NT2/D1 (cell line): Measurements from ENCODE around the gene RBKS.

Experiments
- DNase-seq: peaks from one replicate; pipeline ENCODE4 v3.0.0-alpha.2; 2011; ENCODE audit warnings: low read depth, low spot score
- H3K27me3 ChIP-seq: 2 replicates; pipeline ENCODE4 v1.6.0; 2011; ENCODE audit warnings: mild to moderate bottlenecking; ENCODE audit not compliant: insufficient read length, insufficient read depth
- H3K36me3 ChIP-seq: 2 replicates; pipeline ENCODE4 v1.6.1; 2011; ENCODE audit warnings: mild to moderate bottlenecking, low read length, mixed read lengths; ENCODE audit not compliant: insufficient read depth, insufficient read length
- H3K4me1 ChIP-seq: 2 replicates; pipeline ENCODE4 v1.5.1; 2011; ENCODE audit not compliant: insufficient read depth, insufficient read length
- H3K4me3 ChIP-seq: 2 replicates; pipeline ENCODE4 v1.5.1; 2011; ENCODE audit warnings: low read depth; ENCODE audit not compliant: insufficient read length
- H3K9ac ChIP-seq: 2 replicates; pipeline ENCODE4 v1.6.0; 2011; ENCODE audit warnings: low read depth; ENCODE audit not compliant: insufficient read length
- H3K9me3 ChIP-seq: 2 replicates; pipeline ENCODE4 v1.5.1; 2011; ENCODE audit warnings: mild to moderate bottlenecking, low read length; ENCODE audit not compliant: insufficient read depth
- SUZ12 ChIP-seq: IDR thresholded peaks from 2 replicates; pipeline ENCODE4 v1.6.1; 2011; ENCODE audit not compliant: insufficient read length, insufficient read depth; ENCODE audit errors: extremely low read depth
- YY1 ChIP-seq: IDR thresholded peaks from 2 replicates; pipeline ENCODE4 v1.6.1; 2011; ENCODE audit not compliant: insufficient read length, insufficient read depth
- ZNF274 ChIP-seq: IDR thresholded peaks from 2 replicates; pipeline ENCODE4 v1.6.1; 2011; ENCODE audit warnings: mild to moderate bottlenecking, low read depth, low read length

The RBKS gene

DNA sequence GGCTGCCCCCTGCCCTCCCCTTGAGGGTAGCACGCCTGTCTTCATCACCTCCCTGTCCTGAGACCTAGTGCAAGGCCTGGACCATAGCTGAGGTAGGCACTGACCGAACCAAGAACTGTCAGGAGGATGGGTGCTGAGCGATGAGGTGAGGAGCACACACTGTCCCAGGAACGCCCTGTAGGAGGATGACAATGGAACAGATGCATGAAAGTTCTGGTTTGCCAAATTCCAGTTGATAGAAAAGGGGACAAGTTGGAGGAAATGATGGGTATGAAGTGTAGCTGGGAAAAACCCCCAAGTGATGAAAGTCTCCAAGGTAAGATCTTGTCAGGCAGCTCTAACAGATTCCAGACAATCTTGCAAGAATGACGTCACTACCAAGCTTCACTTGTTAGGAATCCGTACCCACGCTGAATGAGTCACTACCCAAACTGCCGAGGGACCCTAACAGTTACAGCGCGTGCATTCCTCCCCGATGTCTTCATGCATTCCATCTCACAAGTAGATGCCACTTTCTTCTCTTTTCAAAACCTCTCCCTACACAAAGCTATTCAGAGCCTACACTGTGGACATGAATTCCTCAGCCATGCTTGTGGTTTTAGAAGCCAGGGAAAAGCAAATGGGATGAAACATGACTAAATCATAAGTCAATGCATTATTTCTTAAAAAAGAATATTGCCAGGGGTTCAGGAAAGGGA is 91.1 kb downstream of the RBKS start:
- H3K36me3 ChIP-seq = no peaks in the 10 kb centered on the region
- TF ChIP-seq ZNF274 = no peak
- TF ChIP-seq SUZ12 = no peak
- no peak for TF ChIP-seq YY1
- H3K9ac ChIP-seq = no peak overlapping the region
- H3K4me1 ChIP-seq = peaks cover 8% of the 10 kb centered on the region
- no peak overlapping the region for H3K4me3 ChIP-seq
- peak; percentile 88 for DNase-seq
- no peaks in the 10 kb centered on the region for H3K27me3 ChIP-seq
- H3K9me3 ChIP-seq = no peaks in the 10 kb centered on the region

DNA sequence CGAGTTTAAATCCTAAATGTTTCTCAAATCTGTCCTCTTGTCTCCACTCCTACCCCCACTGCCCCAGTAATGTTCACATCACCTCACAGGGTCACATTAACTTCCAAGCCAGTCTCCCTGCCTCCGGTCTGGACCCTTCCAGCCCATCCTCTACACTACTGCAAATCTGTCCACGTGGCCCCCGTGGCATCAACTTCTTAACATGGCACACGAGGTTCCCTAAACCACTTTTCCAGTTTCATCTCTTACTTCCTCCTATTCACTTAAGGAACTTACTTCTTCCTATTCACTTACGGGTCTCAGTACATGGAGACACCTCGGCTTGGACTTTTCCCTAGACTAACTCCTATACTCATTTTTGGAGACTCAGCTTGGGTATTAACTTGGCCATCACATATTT is 91.7 kb downstream of the RBKS start:
- peaks cover 8% of the 10 kb centered on the region for H3K4me1 ChIP-seq
- DNase-seq = no peak
- no peaks in the 10 kb centered on the region for H3K9me3 ChIP-seq
- no peak overlapping the region for H3K9ac ChIP-seq
- no peaks in the 10 kb centered on the region for H3K27me3 ChIP-seq
- H3K4me3 ChIP-seq = no peak overlapping the region
- no peaks in the 10 kb centered on the region for H3K36me3 ChIP-seq
- TF ChIP-seq ZNF274 = no peak

DNA sequence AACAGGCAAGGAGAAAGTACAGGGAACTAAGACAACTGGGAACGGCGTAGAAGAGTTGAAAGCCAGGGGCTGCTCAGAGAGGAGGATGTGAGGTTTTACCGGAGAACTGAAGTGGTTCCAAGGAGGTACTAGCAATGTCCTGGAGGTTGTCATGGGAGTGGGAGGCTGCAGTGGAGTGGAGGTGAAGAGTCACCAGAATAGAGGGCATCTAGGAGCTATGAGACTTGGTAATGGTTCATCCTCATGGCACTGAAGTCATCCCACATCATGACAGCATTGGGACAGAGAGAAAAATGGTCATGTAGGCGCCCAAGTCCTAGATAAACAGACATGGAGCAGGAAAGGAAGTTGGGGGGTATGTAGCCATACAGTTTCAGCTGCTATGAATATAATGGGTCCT is 92.3 kb downstream of the RBKS start:
- Histone ChIP-seq H3K9ac (no peak overlapping the region), H3K9me3 (no peaks in the 10 kb centered on the region), H3K4me1 (peaks cover 8% of the 10 kb centered on the region), H3K36me3 (no peaks in the 10 kb centered on the region), H3K4me3 (no peak overlapping the region), H3K27me3 (no peaks in the 10 kb centered on the region)
- DNase-seq = no peak
- TF ChIP-seq ZNF274 (no peak), YY1 (no peak)

DNA sequence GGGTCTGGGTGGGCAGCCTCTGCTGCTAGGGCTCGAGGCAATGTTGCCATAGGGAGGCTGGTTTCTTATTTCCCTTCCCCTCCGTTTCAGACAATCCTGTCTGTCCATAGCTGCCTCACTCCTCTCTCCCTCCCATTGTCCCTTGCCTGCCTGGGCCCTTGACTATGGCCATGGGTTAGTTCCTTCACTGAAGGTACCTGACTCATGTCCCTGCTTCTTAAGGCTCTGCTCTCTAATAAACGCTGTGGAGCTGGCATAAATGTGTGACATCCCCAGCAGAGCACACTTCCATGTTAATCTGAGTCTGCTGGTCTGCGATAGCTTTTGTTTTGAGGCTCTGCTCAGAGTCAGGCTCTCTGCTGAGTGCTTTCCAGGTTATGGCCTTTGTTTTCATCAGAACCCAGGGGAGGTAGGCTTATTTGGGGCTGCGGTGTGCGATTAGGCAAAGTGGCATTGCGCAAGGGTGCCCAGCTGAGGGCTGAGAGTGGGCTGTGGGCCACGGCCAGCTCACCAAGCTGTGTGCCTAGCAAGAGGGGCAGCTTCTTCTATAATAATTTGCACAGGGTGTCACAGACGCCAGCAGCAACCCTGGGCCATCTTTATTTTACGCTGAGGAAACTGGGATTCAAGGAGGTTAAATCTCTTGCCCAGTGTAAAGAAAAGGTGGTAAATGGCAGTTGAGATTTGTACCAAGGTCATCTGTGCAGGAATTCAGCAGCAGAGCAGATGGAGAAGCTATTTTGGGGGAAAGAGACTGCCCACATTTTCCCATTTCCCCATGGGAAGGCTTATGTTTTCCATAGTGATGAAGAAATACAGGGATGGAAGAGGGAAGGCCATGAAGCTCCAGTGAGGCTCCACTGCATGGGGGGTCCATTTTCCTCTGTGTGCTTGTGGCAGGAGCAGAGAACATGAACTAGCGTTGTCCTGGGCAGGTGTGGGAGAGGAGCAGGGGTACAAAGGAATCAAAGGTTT is 93.1 kb downstream of the RBKS start:
- no peak overlapping the region for H3K9ac ChIP-seq
- DNase-seq = no peak
- TF ChIP-seq ZNF274 (no peak), SUZ12 (no peak), YY1 (no peak)
- H3K9me3 ChIP-seq = no peaks in the 10 kb centered on the region
- H3K36me3 ChIP-seq = no peaks in the 10 kb centered on the region
- peaks cover 8% of the 10 kb centered on the region for H3K4me1 ChIP-seq
- no peak overlapping the region for H3K4me3 ChIP-seq
- no peaks in the 10 kb centered on the region for H3K27me3 ChIP-seq

DNA sequence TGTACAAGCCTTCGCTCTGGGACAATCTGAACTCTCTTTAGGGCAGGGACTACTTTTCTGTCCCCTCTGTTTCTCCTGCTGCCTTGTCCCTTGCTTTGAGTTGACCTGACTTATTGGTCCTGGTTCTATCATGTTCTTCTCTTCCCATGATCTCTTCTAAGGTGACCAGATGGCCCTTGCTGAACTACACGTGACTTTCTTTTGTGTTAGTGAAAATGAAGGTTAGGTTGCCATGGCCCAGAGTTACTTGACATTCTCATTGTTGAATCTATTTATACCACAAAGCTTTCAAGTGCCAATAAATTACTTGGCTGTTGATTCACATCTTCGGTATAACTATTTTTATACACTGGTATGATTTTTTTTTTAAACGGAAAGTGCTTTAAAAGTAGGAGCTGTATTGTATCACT is 94.3 kb downstream of the RBKS start:
- Histone ChIP-seq H3K36me3 (no peaks in the 10 kb centered on the region), H3K9me3 (no peaks in the 10 kb centered on the region), H3K4me1 (peaks cover 8% of the 10 kb centered on the region), H3K4me3 (no peak overlapping the region), H3K9ac (no peak overlapping the region), H3K27me3 (no peaks in the 10 kb centered on the region)
- no peak for TF ChIP-seq ZNF274
- no peak for TF ChIP-seq SUZ12
- TF ChIP-seq YY1 = no peak
- DNase-seq = no peak

DNA sequence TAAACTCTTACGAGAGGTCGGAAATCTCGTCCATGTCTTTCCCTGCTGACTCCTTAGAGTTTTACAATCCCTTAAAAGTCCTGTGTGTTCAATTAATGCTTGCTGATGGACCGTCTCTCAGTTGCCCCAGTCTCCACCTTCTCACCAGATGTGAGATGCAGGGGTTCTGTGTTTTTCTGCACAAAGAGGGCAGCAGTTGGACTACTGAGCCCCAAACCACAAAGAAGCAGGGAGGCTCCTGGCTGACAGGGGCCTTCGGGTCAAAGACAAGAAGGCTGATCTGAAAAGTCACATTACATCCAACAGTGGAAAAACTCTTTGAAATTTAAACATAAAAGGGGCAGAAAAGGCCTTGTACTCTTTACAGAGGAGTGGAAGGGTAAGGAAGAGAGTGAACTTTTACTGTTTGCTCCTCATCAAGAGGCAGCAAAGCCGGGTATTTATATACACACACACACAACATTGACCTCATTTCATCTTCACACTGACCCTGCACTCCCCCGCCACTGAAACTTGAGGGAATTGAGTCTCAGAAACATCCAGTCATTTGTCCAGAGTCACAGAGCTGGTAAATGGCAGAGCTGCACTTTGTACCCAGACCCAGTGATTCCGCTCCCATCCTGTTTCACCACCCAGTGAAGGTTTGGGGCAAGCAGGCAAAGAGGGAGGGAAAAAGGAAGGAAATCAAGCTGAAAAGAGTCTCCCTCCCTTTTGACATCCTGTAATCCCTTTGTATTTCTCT is 94.9 kb downstream of the RBKS start:
- no peak for DNase-seq
- Histone ChIP-seq H3K36me3 (no peaks in the 10 kb centered on the region), H3K9ac (no peak overlapping the region), H3K4me3 (no peak overlapping the region), H3K9me3 (0 out of 2 replicates have a peak, but pooled peaks cover under 1% of the 10 kb centered on the region), H3K27me3 (no peaks in the 10 kb centered on the region), H3K4me1 (peaks cover 8% of the 10 kb centered on the region)
- TF ChIP-seq SUZ12 (no peak), ZNF274 (no peak), YY1 (no peak)

DNA sequence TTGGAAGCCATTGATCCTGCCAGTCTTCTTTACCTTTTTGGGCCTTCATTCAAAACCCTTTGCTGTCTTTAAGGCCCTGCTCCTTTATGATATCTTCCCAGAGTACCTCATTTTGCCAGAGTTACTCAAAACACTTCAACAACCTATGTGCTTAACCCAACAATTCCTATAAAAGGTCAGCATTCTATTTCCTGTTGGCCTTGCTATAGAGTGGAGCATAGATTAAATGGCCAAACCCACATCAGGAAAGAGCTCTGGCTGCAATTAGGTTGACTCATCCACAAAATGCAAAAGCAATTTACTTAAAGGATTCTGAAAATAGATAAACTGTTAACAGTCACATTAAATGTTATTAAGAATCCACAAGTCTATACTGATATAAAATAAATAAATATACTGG is 97.4 kb downstream of the RBKS start:
- TF ChIP-seq ZNF274 (no peak), YY1 (no peak), SUZ12 (no peak)
- DNase-seq = no peak
- Histone ChIP-seq H3K4me3 (no peak overlapping the region), H3K27me3 (no peaks in the 10 kb centered on the region), H3K9ac (no peak overlapping the region), H3K9me3 (0 out of 2 replicates have a peak, but pooled peaks cover 3% of the 10 kb centered on the region), H3K36me3 (no peaks in the 10 kb centered on the region), H3K4me1 (no peaks in the 10 kb centered on the region)
